GM19099 (cell line): ENCODE results near the gene CYP19A1.

Source experiments
- POLR2A ChIP-seq: IDR thresholded peaks from 3 replicates; pipeline ENCODE4 v1.6.1; 2011; ENCODE audit warnings: low read depth; ENCODE audit not compliant: insufficient read length; ENCODE audit errors: extremely low read depth

CYP19A1 gene

GRCh38 chr15:51190424-51191068 lies 147.8 kb downstream of the CYP19A1 start:
- TF ChIP-seq POLR2A, result no peak

GRCh38 chr15:51189669-51190385 lies 148.6 kb downstream of the CYP19A1 start:
- no peak for TF ChIP-seq POLR2A

DNA sequence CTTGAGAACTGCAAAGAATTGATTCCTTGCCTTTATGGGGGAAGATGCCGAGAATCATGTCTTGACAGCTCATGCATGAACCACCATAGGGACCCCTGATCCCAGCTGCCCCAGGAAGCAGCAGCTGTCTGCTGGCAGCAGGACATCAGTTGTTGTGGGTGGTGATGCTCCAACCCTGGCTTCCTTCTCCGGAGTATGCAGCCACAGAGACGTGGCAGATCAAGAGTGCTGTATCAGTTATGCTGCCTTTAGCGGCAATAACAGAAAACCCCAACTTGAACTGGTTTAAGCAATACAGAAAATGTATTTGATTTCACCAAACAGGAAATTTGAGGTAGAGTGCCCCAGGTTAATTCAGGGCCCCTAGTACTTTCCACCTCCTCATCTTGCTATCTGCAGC lies 151.5 kb downstream of the CYP19A1 start:
- no peak for TF ChIP-seq POLR2A

DNA sequence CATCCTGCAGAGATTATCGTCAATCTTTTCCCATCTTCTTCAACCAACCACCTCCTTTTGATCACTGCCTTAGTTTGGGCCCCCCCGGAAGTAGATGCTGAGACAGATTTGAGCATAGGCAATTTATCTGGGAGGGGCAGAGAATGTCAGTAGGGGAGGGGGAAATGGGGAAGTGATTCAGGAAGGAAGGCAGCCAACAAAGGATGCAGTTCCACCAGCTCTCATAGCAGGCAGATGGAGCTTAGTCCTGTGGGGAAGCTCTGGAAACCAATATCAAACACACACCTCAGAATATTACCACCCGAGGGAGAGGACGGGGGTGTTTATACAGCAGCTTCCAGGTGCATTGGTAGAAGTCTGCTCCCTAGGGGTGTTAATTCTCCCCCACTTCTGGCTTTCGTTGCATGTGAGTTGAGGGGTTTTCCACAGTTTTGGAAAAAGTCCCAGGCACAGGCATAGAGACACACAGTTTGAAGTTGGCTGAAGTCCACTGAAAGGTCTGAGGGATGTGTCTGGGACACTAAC lies 152.2 kb downstream of the CYP19A1 start:
- no peak for TF ChIP-seq POLR2A

DNA sequence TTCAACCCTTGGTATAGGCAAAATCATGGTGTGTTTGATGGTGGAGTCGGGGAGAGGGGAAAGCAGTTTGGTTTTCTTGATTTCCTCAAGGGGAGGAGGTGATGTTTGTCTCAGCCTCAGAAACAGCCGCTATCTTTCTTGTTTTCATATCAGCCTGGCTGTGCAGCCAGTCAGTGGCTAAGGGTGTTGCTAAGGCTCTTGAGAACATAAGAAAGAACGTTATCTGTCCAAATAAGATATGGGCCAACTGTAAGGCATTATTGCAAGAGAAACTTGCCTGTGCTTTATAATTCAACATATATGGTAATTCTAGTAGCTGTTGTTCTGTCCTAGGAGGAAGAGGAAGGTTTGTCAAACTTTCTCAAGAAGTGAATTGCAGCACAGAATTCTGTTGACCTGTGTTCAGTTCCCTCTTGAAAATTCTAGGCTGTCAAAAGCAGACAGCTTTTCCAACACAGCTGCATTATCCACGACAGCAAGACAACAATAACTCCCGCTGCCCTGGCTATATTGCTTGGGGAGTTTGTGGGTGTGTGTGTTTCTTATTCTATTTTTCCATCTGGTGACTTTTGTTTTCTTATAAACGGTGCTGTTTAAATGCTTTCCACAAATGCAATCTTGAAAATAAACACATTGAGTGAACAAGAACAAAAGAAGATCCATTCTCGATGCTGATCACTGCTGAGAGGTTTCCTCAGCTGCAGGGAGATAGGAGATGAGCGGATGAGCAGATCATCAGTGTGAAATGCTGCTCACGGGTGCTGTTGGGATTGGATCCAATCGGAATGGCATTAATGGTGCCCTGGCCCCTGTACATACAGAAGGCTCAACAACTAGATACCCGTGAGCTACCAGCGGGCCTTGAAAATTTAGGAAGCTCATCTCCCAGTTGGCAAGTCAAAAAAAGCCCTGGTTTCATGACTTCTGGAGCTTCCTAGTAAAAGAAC lies 152.9 kb downstream of the CYP19A1 start:
- no peak for TF ChIP-seq POLR2A

- TF ChIP-seq POLR2A, result no peak
Measured at GRCh38 chr15:51184627-51185026, 153.8 kb downstream of the CYP19A1 start.

GRCh38 chr15:51183076-51183475 lies 155.3 kb downstream of the CYP19A1 start:
- TF ChIP-seq POLR2A, result no peak

DNA sequence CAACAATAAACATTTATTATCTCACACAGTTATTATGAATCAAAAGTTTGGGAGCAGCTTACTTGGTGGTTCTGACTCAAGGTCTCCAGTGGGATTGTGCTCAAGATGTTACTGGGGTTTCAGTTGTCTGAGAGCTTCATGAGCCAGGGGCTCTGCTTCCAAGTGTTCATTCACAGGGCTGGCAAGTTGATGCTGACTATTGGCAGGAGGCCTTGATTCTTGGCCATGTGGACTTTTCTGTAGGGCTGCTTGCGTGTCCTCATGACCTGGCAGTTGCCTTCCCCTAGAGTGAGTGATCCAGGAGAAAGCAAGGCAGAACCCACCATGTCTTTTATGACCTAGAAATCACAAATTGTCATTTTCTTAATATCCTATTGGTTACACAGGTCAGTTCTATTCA lies 156.5 kb downstream of the CYP19A1 start:
- TF ChIP-seq POLR2A, result no peak

DNA sequence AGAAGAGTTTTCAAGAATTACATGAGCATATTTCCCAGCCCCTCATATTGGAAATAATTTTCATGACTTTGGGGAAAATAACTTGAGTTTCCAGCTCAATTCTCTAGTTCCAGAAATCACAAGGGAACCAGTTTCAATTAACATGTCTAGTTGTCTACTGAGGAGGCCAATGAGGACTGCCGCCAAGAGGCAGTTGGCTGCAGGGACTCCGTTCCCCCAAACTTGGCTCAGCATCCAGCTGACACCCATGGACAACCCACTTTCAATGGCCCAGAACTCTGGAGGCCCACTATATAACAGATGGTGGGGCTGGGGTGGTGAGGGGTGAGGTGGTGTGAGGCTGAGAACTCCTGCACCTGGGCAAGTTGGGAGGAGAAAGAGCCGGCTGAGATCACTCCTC lies 157.2 kb downstream of the CYP19A1 start:
- TF ChIP-seq POLR2A, result no peak

DNA sequence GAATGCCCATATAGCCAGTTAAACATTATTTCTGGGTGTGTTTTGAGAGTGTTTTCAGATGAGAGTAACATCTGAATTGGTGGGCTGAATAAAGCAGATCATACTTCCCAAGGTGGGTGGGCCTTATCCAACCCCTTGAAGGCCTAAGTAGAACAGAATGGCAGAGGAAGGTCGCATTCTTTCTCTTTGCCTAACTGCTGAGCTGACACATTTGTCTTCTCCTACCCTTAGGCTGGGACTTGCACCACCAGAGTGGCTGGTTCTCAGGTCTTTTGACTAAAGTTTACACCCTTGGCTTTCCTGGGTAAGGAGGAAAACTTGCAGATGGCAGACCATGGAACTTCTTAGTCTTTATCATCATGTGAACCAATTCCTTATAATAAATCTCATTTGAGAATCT lies 157.9 kb downstream of the CYP19A1 start:
- TF ChIP-seq POLR2A, result no peak

DNA sequence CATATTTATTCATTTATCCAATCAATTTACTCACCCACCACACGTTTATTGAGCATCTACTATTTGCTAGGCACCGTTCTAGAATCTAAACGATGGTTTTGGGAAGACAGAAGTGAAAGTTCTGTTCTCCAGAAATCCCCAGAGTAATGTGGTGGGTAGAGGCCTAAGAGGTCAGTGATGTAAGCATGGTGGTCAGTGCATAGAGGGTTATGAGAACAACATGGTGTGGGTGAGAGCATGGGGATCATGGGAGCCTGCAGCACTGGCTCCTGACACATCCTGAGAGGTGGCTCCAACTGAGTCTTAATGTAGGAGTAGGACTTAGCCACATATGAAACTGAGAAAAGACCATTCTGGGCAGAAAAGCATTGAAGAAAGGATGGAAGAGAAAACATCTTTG lies 158.4 kb downstream of the CYP19A1 start:
- no peak for TF ChIP-seq POLR2A

GRCh38 chr15:51172193-51172592 lies 166.2 kb downstream of the CYP19A1 start:
- no peak for TF ChIP-seq POLR2A

DNA sequence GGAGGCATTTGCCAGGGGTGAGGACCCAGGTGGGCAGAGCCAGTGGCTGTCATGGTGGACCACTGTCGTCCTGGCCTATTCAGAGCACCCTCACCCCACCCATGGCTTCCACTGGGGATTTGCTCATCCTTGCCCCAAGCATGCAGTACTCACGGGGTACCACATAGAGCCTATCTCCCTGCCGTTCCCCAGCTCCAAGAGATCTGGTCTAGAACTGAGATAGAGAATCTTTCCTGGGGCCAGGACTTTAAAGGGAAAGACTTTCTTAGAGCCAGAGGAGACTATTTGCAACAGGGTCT lies 166.8 kb downstream of the CYP19A1 start:
- TF ChIP-seq POLR2A, result no peak

GRCh38 chr15:51170882-51171633 lies 167.3 kb downstream of the CYP19A1 start:
- no peak for TF ChIP-seq POLR2A

DNA sequence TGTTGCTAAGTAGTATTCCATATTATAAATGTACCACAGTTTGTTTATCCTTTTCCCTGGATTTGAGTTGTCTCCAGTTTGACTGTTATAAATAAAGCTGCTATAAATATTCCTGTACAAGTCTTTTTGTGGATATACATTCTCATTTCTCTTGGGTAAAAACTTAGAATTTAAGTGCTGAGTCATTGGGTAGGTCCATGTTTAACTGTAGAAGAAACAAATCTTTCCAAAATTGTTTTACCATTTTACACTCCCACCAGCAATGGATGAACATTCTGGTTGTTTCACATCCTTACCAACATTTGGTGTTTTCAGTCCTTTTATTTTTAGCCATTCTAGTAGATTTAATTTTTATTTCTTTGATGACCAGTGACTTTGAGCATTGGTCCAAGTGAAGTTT lies 169.7 kb downstream of the CYP19A1 start:
- no peak for TF ChIP-seq POLR2A
